ENCODE data around the gene SPSB2.
"Not testable (repeated sequence)": the region's sequence is repeated elsewhere in the genome, so short reads cannot be mapped to it uniquely, and the experiment has no call there.

DNA sequence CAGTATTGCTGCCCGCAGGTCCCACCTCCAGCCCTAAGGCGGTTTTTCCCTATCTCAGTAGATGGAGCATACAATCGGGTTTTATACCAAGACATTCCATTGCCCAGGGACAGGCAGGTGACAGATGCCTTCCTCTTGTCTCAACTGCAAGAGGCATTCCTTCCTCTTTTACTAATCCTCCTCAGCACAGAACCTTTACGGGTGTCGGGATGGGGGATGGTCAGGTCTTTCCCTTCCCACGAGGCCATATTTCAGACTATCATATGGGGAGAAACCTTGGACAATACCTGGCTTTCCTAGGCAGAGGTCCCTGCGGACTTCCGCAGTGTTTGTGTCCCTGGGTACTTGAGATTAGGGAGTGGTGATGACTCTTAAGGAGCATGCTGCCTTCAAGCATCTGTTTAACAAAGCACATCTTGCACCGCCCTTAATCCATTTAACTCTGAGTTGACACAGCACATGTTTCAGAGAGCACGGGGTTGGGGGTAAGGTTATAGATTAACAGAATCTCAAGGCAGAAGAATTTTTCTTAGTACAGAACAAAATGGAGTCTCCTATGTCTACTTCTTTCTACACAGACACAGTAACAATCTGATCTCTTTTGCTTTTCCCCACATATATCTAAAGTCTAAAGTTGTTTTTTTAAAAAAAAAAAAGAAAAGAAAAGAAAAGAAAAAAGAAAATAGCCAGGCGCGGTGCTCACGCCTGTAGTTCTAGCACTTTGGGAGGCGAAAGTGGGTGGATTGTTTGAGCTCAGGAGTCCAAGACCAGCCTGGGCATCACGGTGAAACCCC, 13.3 kb upstream of the SPSB2 start:
- TF ChIP-seq, protein P1, sequence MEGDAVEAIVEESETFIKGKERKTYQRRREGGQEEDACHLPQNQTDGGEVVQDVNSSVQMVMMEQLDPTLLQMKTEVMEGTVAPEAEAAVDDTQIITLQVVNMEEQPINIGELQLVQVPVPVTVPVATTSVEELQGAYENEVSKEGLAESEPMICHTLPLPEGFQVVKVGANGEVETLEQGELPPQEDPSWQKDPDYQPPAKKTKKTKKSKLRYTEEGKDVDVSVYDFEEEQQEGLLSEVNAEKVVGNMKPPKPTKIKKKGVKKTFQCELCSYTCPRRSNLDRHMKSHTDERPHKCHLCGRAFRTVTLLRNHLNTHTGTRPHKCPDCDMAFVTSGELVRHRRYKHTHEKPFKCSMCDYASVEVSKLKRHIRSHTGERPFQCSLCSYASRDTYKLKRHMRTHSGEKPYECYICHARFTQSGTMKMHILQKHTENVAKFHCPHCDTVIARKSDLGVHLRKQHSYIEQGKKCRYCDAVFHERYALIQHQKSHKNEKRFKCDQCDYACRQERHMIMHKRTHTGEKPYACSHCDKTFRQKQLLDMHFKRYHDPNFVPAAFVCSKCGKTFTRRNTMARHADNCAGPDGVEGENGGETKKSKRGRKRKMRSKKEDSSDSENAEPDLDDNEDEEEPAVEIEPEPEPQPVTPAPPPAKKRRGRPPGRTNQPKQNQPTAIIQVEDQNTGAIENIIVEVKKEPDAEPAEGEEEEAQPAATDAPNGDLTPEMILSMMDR (IDR thresholded peaks at IDR 0.05; ENCODE audit: low read length), result not testable (repeated sequence)
- TF ChIP-seq EZH2phosphoT487 (IDR thresholded peaks at IDR 0.05; ENCODE audit: low read length); EZH2 (optimal IDR thresholded peaks at IDR 0.05; ENCODE audit: low read depth, low read length): not testable (repeated sequence)
